Upper lobe of right lung (tissue), 1 donor: Measurements from ENCODE around the gene SERGEF. TPM values are rescaled to one million over a fixed set of nuclear protein-coding genes. Genes with fewer than 3 reads are reported as not detected.

ENCODE experiments used
- ATAC-seq: fragments of 200-7000 bp; cut with Tn5 transposase; one replicate; pipeline ENCODE4 v1.9.1; 2020; ENCODE audit warnings: mild to moderate bottlenecking, moderate library complexity
- DNase-seq: peaks from one replicate; pipeline ENCODE4 v3.0.0-alpha.2; 2020
- H3K27ac ChIP-seq: fragments of 200-600 bp; one replicate; pipeline ENCODE4 v1.8.0; 2022
- H3K27me3 ChIP-seq: fragments of 200-600 bp; one replicate; pipeline ENCODE4 v1.8.0; 2022; ENCODE audit warnings: mild to moderate bottlenecking
- H3K36me3 ChIP-seq: fragments of 200-600 bp; one replicate; pipeline ENCODE4 v1.8.0; 2022
- H3K4me1 ChIP-seq: fragments of 200-600 bp; one replicate; pipeline ENCODE4 v1.8.0; 2022
- H3K4me3 ChIP-seq: fragments of 200-600 bp; one replicate; pipeline ENCODE4 v1.8.0; 2022; ENCODE audit warnings: mild to moderate bottlenecking
- H3K9me3 ChIP-seq: fragments of 200-600 bp; one replicate; pipeline ENCODE4 v1.8.0; 2022
- intact Hi-C: fragments of 100-400 bp; cut with DNase I; formaldehyde crosslinking; loops from one replicate; pipeline ENCODE4 v1.11.0; 2022
- total RNA-seq: library from RNA; stranded (reverse); fragmentation: NEBNext Ultra II Directional; extraction: Animal tissue kit (Norgen Biotek cat#: 25700); gene quantifications from one replicate; pipeline ENCODE4 v1.2.1, GENCODE V29; 2021
- TF ChIP-seq, protein P1 (sequence below): fragments of 200-600 bp; IDR thresholded peaks from one replicate; pipeline ENCODE4 v1.8.0; 2022; ENCODE audit warnings: antibody characterized with exemption
- donor health status: DM: no; HTN: yes; CAD: no; lungs with severe emphysema.

Gene SERGEF
- total RNA-seq, 1 donor from 2014 or later: 37.6 TPM

DNA sequence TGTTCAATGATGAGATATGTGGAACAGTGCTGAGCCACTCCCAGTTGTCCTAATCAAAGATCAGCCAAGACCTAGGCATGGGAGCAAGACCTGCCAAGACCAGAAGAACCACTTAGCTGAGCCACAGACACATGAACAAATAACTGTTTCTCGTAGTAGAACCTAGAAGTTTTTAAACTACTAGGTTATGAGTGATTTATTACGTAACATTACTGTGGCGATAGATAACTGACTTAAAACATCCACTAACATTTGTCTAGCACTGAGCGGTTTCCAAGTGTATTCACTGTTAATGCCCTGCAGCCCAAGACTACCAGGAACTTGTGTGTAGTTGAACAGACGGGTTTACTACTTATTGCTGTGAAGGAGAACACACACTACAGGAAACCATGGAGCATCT, 120.4 kb downstream of the SERGEF start:
- Histone ChIP-seq H3K27me3 (no peaks in the 10 kb centered on the region), H3K27ac (no peak overlapping the region), H3K4me3 (no peak overlapping the region), H3K9me3 (no peaks in the 10 kb centered on the region), H3K4me1 (no peaks in the 10 kb centered on the region), H3K36me3 (no peaks in the 10 kb centered on the region)
- no peak for DNase-seq
- TF ChIP-seq, protein P1, sequence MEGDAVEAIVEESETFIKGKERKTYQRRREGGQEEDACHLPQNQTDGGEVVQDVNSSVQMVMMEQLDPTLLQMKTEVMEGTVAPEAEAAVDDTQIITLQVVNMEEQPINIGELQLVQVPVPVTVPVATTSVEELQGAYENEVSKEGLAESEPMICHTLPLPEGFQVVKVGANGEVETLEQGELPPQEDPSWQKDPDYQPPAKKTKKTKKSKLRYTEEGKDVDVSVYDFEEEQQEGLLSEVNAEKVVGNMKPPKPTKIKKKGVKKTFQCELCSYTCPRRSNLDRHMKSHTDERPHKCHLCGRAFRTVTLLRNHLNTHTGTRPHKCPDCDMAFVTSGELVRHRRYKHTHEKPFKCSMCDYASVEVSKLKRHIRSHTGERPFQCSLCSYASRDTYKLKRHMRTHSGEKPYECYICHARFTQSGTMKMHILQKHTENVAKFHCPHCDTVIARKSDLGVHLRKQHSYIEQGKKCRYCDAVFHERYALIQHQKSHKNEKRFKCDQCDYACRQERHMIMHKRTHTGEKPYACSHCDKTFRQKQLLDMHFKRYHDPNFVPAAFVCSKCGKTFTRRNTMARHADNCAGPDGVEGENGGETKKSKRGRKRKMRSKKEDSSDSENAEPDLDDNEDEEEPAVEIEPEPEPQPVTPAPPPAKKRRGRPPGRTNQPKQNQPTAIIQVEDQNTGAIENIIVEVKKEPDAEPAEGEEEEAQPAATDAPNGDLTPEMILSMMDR: no peak
- intact Hi-C loops: no loop called here
- no peak for ATAC-seq

- intact Hi-C loops: no loop called here
- DNase-seq: no peak
- Histone ChIP-seq H3K4me1 (no peaks in the 10 kb centered on the region), H3K9me3 (no peaks in the 10 kb centered on the region), H3K27ac (no peak overlapping the region), H3K4me3 (no peak overlapping the region), H3K27me3 (no peaks in the 10 kb centered on the region), H3K36me3 (no peaks in the 10 kb centered on the region)
- ATAC-seq: no peak
- TF ChIP-seq, protein P1: no peak
Measured at GRCh38 chr11:17890325-17890724, 122.5 kb downstream of the SERGEF start.

- no peaks in the 10 kb centered on the region for H3K27me3 ChIP-seq
- TF ChIP-seq, protein P1: no peak
Measured at GRCh38 chr11:17887779-17888178, 125.1 kb downstream of the SERGEF start.

DNA sequence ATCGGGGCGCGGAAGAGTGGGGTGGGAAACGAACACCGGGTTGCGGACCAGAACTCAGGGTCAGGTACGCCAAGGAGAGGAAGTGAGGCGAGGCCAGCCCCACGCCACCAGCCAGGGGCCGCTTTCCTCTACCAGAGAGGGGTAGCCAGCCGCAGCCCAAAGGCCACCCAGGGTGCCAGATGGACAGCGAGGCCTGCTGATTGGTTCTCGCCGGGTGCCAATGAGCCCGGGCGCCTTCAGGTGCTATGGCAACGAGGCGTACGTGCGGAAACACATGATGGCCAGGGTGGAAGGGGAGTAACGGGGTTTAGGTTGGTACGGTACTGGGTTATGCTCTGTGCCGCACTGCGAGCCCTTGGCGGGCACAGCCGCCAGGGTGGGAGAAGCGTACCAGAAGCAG, 128.9 kb downstream of the SERGEF start:
- intact Hi-C loops: no loop called here
- Histone ChIP-seq H3K27me3 (no peaks in the 10 kb centered on the region), H3K4me1 (no peaks in the 10 kb centered on the region), H3K9me3 (no peaks in the 10 kb centered on the region), H3K4me3 (no peak overlapping the region), H3K36me3 (no peaks in the 10 kb centered on the region), H3K27ac (no peak overlapping the region)
- DNase-seq (no peak), ATAC-seq (no peak)
- TF ChIP-seq, protein P1: no peak

More at GRCh38 chr11:17887779-17888178, 125.1 kb downstream of the SERGEF start:
- no peak for DNase-seq
- H3K27ac ChIP-seq: no peak overlapping the region
- ATAC-seq: no peak
- no peaks in the 10 kb centered on the region for H3K9me3 ChIP-seq
- no peaks in the 10 kb centered on the region for H3K36me3 ChIP-seq
- no peaks in the 10 kb centered on the region for H3K4me1 ChIP-seq
- no peak overlapping the region for H3K4me3 ChIP-seq
- intact Hi-C loops: no loop called here

- Histone ChIP-seq H3K9me3 (no peaks in the 10 kb centered on the region), H3K27me3 (no peaks in the 10 kb centered on the region)
Measured at GRCh38 chr11:17883057-17883456, 129.8 kb downstream of the SERGEF start.

GRCh38 chr11:17878743-17879142, 134.1 kb downstream of the SERGEF start:
- ATAC-seq (no peak), DNase-seq (no peak)
- H3K27ac ChIP-seq: no peak overlapping the region
- intact Hi-C loops: no loop called here
- no peak overlapping the region for H3K4me3 ChIP-seq
- H3K27me3 ChIP-seq: no peaks in the 10 kb centered on the region
- H3K4me1 ChIP-seq: no peaks in the 10 kb centered on the region
- H3K9me3 ChIP-seq: no peaks in the 10 kb centered on the region
- TF ChIP-seq, protein P1: no peak
- no peaks in the 10 kb centered on the region for H3K36me3 ChIP-seq

More at GRCh38 chr11:17883057-17883456, 129.8 kb downstream of the SERGEF start:
- Histone ChIP-seq H3K27ac (no peak overlapping the region), H3K36me3 (no peaks in the 10 kb centered on the region), H3K4me1 (no peaks in the 10 kb centered on the region), H3K4me3 (no peak overlapping the region)
- ATAC-seq (no peak), DNase-seq (no peak)
- TF ChIP-seq, protein P1: no peak
- intact Hi-C loops: no loop called here
